ENCODE measurements around the gene ANXA6. TPM values are rescaled to one million over a fixed set of nuclear protein-coding genes. Genes with fewer than 3 reads are reported as not detected.

ANXA6 gene
- total RNA-seq, 1 donor from 2014 or later = 245 TPM

GRCh38 chr5:151107738-151108520 lies 49.6 kb downstream of the ANXA6 start:
- H3K4me1 Mint-ChIP-seq (ENCODE audit: unreplicated experiment) = peaks cover 5% of the 10 kb centered on the region
- no peak overlapping the region for H3K27ac Mint-ChIP-seq (ENCODE audit: unreplicated experiment)
- peaks cover 43% of the 10 kb centered on the region for H3K36me3 Mint-ChIP-seq (ENCODE audit: unreplicated experiment)
- H3K27me3 Mint-ChIP-seq (ENCODE audit: unreplicated experiment) = no peaks in the 10 kb centered on the region
- H3K4me3 Mint-ChIP-seq (ENCODE audit: unreplicated experiment) = no peak overlapping the region
- TF ChIP-seq CTCF (IDR thresholded peaks at IDR 0.05) = no peak
- H3K9me3 Mint-ChIP-seq (ENCODE audit: unreplicated experiment) = no peaks in the 10 kb centered on the region
- no peak for DNase-seq (ENCODE audit: extremely low spot score, unreplicated experiment)

GRCh38 chr5:151107084-151107483 lies 50.5 kb downstream of the ANXA6 start:
- DNase-seq (ENCODE audit: extremely low spot score, unreplicated experiment) = no peak
- Mint-ChIP-seq H3K9me3 (ENCODE audit: unreplicated experiment) (no peaks in the 10 kb centered on the region), H3K36me3 (ENCODE audit: unreplicated experiment) (peaks cover 45% of the 10 kb centered on the region), H3K4me1 (ENCODE audit: unreplicated experiment) (peaks cover 5% of the 10 kb centered on the region), H3K27ac (ENCODE audit: unreplicated experiment) (no peak overlapping the region), H3K27me3 (ENCODE audit: unreplicated experiment) (no peaks in the 10 kb centered on the region), H3K4me3 (ENCODE audit: unreplicated experiment) (no peak overlapping the region)
- TF ChIP-seq CTCF (IDR thresholded peaks at IDR 0.05) = no peak

DNA sequence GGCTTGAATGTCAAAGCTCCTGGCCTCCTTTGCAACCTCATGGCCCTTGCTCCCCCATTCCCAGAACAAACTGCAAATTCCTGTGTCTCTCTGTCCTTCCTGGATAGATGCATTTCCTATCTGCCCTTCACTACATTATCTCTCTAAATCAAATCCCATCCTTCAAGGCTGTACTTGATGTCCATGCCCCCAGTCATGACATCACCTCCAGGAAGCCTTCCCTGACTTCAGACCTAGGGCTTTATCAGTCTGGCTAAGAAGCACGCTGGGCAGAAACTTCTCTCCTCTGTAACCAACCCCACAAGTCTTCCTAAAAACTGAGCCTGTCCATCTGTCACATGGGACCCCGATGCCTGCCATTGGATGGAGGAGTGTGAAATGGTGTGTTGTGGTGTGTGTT lies 51.1 kb downstream of the ANXA6 start:
- H3K27me3 Mint-ChIP-seq (ENCODE audit: unreplicated experiment) = no peaks in the 10 kb centered on the region
- TF ChIP-seq CTCF (IDR thresholded peaks at IDR 0.05) = no peak
- no peak overlapping the region for H3K27ac Mint-ChIP-seq (ENCODE audit: unreplicated experiment)
- no peak overlapping the region for H3K4me3 Mint-ChIP-seq (ENCODE audit: unreplicated experiment)
- no peaks in the 10 kb centered on the region for H3K9me3 Mint-ChIP-seq (ENCODE audit: unreplicated experiment)
- H3K4me1 Mint-ChIP-seq (ENCODE audit: unreplicated experiment) = peaks cover 5% of the 10 kb centered on the region
- DNase-seq (ENCODE audit: extremely low spot score, unreplicated experiment) = no peak
- H3K36me3 Mint-ChIP-seq (ENCODE audit: unreplicated experiment) = peaks cover 51% of the 10 kb centered on the region

DNA sequence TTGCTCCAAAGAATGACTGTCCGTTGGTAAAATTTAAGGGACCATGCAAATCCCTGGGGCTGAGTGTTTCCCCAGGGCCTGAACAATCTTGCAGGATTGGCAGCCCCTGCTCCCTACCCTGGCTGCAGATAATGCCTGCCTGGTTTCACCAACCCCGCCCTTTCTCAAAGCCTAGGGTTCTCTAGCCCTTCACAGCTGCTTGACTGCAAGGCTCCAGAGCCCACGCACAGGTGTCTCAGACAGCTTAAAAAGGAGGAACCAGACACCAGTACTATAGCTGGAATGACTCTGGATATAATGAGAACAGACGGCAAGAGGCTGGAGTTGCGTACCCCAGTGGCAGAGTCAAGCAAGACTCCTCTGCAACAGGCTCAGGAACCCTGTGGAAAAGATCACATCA lies 51.5 kb downstream of the ANXA6 start:
- no peak for TF ChIP-seq CTCF (IDR thresholded peaks at IDR 0.05)

GRCh38 chr5:151105561-151105960 lies 52.0 kb downstream of the ANXA6 start:
- Mint-ChIP-seq H3K4me1 (ENCODE audit: unreplicated experiment) (peaks cover 5% of the 10 kb centered on the region), H3K4me3 (ENCODE audit: unreplicated experiment) (no peak overlapping the region), H3K27me3 (ENCODE audit: unreplicated experiment) (no peaks in the 10 kb centered on the region), H3K27ac (ENCODE audit: unreplicated experiment) (no peak overlapping the region), H3K36me3 (ENCODE audit: unreplicated experiment) (peaks cover 54% of the 10 kb centered on the region), H3K9me3 (ENCODE audit: unreplicated experiment) (no peaks in the 10 kb centered on the region)
- no peak for DNase-seq (ENCODE audit: extremely low spot score, unreplicated experiment)
- TF ChIP-seq CTCF (IDR thresholded peaks at IDR 0.05) = no peak

More for the DNA sequence above, 51.5 kb downstream of the ANXA6 start:
- Mint-ChIP-seq H3K4me1 (ENCODE audit: unreplicated experiment) (peaks cover 5% of the 10 kb centered on the region), H3K9me3 (ENCODE audit: unreplicated experiment) (no peaks in the 10 kb centered on the region), H3K27me3 (ENCODE audit: unreplicated experiment) (no peaks in the 10 kb centered on the region), H3K27ac (ENCODE audit: unreplicated experiment) (no peak overlapping the region), H3K36me3 (ENCODE audit: unreplicated experiment) (peaks cover 52% of the 10 kb centered on the region), H3K4me3 (ENCODE audit: unreplicated experiment) (no peak overlapping the region)
- no peak for DNase-seq (ENCODE audit: extremely low spot score, unreplicated experiment)

Measured in osteocyte (in vitro differentiated cells).